NCI-H1105 treated with DMSO at 0.1 percent for 48 hours (cell line): Measurements from ENCODE around the gene EMSY.
A peak's percentile ranks its signal among the peaks of the same experiment; 100 is the strongest.

Experiments used
- DNase-seq: peaks from one replicate; lab custom pipeline; 2025; lab: John Stamatoyannopoulos, UW

EMSY gene

DNA sequence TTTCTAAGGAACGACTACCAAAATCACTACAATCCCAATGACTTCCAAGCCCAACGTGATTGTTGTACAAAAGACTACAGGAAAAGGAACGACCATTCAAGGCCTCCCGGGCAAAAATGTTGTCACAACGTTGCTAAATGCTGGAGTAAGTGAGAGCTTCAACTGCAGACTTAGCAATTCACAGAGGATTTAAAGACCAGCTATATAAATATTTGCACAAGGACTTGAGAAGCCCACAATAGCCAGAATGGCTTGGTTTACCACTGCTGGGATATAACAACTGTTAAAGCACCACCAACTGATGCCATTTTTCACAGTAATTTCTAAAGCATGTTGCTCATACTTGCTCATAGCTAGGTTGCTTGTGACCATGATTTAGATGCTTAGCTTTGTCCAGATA is 78.3 kb downstream of the EMSY start:
- peak; percentile 18 for DNase-seq

DNA sequence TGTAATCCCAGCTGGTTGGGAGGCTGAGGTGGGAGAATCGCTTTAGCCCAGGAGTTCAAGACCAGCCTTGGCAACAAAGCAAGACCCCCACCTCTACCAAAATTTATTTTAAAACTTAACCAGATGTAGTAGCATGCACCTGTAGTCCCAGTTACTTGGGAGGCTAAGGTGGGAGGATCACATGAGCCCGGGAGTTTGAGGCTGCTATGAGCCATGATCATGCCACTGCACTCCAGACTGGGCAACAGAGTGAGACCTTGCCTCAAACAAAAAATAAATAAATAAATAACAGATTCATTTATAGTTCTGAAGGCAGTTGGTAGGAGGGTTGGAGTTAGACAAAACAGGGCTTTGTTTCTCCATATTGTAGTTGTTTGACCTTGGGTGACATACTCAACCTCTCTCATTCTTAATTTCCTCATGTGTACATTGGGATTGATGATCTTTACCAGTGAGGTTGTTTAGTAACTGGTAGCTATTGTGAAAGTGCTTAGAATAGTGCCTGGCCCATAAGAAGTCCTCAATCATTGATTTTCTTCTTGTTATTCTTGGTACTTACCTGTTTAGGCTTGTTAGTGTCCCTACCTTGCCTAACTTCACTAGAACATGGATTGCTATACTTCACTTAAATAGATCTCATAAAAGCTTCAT is 79.1 kb downstream of the EMSY start:
- DNase-seq, result no peak

DNA sequence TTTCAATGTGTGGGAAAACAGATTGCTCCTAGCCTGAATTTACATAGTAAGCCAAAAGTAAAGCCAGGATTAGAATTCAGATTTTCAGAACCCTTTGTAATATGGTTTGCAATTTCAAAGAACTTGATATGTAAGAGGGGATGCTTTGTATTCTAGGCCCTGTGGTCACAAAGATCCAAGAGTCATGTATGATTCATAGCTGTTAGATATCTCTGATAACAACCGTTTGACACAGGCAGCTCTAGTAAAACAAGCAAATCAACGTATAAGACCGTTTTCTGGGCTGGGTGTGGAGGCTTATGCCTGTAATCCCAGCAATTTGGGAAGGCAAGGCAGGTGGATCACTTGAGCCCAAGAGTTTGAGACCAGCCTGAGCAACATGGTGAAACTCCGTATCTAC is 79.6 kb downstream of the EMSY start:
- DNase-seq, result no peak

DNA sequence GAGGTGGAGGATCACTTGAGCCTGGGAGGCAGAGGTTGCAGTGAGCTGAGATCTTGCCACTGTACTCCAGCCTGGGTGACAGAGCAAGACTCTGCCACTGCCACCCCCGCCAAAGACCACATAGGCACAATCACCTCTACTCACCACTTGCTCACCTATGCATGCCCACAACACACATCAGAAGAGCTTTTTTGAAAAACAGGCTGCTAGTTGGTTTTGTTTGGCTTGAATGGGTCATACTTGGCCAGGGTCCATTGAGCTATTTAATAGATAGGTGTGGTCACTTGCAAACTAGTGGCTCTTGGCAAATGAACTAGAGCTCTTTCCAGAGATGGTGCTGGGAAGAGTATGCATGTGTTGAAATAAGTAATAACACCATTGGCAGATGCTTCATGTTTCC is 80.1 kb downstream of the EMSY start:
- DNase-seq, result peak; percentile 14

DNA sequence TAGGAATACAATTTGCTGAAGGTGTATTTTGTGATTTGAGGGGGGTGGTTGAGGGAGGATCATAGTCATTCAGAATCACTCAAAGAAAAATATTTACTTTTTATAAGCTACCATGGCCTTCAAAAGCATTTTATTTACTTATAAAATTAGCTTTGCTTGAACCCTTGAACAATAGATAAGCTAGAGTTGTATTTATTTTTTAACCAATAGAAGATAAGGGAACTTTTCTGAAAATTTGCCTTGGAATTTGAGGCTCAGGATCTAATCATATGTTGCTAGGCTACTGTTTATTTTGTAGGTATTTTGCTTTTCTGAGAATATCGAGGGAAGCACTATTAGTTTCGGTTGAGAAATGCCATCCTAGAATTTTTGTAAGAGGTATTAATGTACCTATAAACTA is 82.1 kb downstream of the EMSY start:
- DNase-seq, result no peak

DNA sequence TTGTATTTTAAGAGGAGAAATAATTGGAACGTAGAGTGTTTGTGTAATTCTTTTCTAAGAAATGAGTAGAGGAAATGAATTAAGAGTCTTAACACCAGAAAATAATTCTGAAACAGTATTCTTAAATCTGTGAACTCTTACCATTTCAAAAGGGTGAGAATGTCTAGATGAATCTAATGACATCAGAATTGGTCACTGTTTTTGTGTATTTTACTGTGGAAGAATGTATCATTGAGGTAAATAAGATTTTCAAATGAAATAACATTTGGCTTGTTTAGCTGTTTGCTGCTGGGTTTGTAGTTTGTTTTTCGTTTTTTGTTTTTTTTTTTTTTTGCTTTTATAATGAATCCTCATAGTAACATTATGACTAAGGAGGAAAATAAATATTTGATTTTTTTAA is 97.6 kb downstream of the EMSY start:
- DNase-seq, result no peak

DNA sequence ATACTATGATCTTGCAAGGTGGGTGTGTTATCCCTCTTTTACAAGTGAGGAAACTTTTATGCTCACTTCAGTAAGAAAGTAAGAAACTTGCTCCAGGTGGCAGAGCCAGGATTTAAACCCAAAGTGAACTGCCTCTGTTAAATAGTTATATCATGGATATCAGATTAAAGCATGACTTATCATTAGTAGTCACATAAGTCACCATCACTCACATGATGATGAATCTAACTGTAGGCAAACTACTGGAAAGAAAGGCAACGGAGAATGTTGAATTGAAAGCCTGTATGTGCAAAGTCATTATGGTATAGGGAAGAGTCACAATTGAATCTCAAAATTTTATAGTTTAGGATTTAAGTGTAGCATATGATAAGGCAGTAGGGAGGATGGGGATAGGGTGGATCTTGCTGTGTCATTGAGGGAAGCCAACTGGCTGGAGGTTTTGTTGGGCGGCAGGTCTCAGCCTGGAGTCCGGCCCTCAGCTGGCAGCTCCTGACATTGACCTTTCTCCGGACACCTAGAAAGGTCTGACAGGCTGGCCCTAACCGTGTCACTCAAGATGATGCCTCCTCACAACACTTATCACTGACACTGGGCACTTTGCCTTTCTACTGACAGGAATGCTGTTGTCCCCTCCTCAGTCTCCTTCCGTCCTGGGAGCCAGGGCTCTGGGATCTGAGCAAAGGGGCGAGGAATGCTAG is 98.3 kb downstream of the EMSY start:
- no peak for DNase-seq

DNA sequence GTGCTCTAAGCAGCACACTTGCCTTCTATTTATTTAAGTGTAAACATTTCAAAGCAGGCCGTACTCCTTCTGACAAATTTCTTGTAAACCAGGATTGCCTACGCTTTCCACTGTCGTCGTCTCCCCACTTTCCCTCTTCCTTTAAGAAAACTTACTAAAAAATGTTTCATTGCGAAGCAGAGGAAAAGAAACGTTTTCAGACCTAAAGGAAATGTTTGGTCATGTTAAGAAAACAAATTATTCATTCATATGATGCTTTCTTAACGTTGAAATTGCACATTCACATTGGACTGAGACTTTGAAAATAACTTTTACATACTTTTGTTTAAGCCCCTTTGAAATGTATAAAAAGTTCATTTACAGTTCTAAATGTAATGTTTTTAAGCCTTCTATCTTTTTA is 106.0 kb downstream of the EMSY start:
- no peak for DNase-seq

DNA sequence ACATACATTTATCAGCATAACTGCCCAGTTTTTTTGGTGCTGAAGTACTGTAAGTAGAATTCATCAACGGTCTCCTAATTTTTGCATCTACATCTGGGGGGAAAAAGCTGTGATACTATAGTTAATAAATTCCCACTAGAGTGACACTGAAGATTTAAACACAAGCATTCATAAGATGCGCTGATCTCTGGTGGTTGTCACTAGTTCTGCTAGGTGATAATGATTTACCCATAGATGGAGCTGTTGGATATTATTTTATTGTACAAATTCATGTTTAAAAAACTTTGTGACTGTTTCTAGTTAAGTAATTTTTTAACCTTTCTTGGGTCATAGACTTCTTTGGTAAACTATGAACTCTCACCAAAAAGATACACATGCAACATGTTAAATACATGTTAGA is 106.6 kb downstream of the EMSY start:
- no peak for DNase-seq

DNA sequence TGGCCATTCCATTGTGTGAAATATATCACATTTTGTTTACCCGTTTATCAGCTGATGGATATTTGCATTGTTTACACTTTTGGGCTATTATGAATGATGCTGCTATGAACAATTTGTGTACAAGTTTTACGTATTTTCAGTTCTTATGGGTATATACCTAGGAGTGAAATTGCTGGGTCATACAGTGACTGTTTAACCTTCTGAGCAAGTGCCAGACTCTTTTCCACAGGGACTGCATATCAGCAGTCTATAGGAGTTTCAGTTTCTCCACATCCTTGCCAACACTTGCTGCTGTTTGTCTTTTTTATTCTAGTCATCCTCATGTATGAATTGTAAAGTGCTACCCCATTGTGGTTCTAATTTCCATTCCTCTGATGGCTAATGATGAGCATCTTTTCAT is 108.2 kb downstream of the EMSY start:
- DNase-seq, result no peak

DNA sequence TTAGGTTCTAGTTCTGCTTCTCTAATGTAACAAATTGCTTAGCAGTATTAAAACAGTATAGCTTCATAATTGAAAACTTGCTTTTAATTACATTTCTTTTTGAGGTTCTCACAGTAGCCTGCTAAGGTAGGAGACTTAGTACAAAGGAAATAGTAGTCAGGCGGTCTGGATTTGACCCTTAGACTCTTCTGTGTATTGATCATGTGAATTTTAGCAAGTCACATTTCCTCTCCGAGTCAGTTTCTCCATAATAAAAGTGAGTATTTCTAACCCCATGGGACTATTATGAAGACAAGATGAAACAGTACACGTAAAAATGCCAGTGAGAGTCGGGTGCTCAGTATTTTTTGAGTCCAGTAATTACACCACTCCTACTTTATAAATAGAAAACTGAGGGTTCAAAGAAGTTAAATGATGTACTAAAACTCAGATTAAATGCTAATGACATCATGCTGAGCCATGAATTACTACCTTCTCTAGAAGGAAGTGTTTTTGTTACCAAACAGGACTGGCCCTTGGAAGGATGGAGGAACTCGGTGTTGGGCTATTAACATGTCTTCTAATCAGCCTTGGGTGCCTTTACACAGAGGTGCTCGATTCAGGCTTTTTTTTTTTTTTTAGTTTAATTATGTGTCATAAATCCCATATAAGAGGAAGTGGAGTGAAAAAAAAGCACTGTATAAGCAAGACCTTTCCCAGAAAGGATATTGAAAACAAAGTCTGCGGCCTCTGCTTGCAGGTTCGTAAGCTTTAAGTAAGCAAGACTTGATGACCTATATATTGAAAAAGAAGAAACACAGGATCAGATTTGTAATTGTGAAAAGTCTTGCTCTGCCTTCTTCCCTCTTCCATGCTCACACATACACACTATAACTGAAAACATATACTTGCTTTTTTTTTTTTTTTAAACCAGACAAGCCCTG is 109.0 kb downstream of the EMSY start:
- no peak for DNase-seq

DNA sequence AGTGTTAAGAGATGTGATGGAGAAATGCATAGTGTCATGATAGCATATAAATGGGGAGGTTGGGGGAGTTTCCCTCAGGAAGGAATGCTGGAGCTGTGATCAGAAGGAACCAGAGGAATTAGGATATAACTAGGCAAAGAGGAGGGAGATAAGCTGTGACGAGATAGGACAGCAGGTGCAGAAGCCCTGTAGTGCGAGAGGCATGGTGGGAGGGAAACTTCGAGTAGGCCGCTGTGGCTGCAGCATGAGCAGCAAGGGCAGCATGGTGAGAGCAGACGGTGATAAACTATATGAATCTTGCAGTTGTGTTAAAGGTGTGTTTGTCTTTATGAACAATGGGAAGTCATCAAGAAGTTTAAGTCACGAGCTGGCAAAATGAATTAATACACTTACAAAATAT is 109.9 kb downstream of the EMSY start:
- DNase-seq, result no peak

DNA sequence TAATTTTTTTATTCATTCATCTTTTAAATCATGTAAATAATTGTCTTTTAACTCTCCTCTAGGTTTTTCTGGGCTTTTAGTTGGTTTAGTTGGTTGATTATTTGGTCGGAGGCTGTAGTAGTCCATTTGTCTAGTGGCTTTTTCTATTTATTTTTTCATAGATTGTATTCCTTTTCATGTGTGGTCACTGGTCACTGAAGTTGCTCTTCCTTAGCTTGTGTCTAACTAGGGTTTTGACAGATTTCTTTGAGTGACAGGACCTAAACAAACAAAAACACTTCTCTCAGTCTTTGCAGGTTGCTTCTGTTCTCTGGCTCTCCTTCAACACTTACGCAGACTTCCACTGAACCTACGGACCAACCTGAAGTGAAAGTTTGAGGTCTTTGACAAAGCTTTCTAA is 112.6 kb downstream of the EMSY start:
- DNase-seq, result no peak

DNA sequence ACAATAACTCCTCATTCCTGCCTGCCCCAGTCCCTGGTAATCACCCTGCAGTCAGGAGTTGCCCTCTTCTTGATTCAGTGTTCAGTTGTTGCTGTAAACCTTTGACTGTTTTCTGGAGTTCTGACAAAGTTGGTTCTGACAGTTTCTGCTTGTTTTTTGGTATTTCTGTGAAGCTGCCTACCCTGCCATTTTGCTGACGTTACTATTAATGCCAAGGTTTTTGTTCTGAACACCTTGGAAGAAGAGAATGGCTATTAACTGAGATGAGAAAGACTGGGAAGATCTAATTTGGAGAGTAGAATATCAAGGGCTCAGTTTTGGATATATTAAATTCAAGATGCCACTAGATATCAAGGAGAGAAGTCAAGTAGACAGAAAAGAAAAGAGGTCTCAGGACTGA is 113.7 kb downstream of the EMSY start:
- no peak for DNase-seq

DNA sequence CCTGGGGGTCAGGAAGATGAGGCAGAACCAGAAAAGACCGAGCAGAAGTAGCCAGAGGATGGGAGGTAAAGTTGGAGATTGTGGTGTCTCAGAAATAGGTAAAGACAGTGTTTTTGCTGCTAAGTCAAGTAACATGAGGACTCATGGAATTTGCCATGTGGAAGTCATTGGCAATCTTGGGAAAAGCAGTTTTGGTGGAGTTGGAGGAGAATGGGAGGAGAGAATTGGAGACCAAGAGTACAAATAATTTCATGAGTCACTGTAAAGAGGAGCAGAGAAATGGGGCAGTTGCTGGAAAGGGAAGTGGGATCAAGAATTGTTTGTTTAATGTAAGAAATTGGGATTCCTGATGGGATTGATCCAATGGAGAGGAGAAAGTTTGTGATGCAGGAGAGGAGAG is 114.1 kb downstream of the EMSY start:
- DNase-seq, result no peak

DNA sequence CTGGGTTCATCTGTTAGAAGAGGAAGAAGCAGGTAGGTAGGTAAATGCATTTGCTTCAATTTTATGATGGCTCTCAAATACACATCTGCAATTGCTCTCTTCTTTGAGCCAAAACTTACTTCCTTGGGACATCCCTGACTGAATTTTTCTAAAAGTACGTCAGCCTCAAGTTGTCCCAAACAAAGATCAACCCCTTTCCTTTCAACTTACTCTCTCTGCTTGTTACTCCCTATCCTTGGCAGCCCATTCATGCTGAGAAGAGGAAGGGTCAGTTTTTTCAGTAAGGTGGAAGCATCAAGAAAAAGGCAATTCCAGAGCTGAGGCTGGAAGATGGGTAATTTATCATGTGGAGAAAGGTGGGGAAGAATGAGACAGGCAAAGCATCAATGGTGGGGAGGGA is 114.5 kb downstream of the EMSY start:
- no peak for DNase-seq

DNA sequence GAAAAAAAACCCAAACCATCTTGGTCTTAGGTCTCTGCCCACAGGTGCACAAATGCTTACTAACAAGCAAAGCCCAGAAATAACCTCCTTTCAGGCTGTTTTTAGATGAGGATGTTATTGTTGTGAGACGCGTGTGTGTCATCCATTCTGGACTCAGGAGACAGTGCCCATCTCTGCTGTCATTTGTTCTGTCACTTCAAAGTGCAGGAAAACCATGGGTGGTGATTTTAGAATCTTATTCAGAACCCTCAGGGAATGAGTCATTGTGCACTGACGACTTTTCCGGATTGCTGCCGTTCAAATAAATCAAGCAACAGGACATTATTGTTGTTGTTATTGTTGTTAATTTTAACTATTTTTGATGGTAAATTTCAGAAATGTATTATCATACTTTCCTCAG is 115.4 kb downstream of the EMSY start:
- no peak for DNase-seq

DNA sequence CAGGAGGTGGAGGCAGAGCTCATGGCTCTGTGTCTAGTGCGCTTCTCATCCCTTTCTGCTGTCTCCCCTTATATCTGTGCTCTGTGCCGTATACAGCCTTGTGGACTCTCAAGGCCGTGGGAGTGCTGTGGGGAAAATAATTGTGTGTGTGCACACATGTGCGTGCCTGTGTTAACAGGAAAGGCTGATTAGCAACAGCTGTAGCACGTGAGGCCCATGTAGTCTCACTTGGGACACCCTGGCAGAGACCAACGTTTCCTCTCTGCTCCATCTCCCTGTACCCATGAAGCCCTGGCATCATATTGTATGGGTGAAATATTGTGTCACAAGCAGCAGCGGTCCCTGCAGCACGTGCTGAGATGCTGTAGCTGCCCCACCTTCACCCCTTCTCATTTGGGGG is 116.4 kb downstream of the EMSY start:
- DNase-seq, result no peak

DNA sequence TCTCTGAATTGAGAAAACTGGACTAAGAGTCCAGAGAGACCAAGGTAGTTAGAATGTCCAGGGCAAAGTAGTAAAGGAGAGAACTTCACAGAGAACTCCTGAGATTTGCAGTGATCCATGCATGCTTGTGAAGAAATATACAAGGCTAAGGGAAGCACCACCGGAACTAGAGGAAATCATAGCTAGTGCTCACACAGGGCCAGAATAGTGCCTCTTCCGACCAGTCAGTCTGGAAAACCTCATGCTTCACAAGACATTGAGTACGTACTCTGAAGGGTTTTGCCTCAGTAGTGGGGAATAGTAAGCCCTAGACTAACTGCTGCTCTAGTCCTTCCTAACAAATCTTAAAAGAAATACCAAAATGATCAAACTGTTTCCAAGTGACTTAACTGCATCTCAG is 117.7 kb downstream of the EMSY start:
- no peak for DNase-seq

DNA sequence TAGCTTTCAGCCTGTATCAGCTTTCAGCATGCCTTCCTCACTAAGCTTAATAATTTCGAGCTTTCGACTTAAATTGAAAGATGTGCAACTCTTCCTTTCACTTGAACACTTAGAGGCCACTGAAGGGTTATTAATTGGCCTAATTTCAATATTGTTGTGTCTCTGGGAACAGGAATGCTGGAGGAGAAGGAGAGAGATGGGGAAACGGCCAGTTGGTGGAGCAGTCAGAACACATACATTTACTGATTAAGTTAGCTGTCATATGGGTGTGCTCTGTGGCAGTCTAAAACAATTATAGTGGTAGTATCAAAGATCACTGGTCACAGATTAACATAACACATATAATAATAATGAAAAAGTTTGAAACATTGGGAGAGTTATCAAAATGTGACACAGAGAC is 119.5 kb downstream of the EMSY start:
- DNase-seq, result no peak

DNA sequence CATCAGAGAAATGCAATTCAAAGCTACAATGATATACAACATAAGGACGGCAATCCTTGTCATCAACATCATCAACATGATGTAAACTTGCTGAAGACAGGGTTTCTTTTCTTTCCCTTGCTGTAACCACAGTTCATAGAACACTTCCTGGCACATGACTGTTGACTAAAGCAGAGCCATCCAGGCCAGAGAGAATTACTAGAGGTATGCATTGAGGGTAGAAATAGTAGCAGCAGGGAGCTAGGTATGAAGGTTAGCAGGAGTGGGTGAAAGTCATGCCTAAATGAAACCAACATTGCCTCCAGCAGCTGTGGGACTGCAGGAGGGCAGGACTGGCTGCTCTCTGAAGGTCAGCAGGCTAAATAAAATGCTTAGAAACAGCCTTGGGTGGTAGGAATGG is 122.0 kb downstream of the EMSY start:
- DNase-seq, result no peak

DNA sequence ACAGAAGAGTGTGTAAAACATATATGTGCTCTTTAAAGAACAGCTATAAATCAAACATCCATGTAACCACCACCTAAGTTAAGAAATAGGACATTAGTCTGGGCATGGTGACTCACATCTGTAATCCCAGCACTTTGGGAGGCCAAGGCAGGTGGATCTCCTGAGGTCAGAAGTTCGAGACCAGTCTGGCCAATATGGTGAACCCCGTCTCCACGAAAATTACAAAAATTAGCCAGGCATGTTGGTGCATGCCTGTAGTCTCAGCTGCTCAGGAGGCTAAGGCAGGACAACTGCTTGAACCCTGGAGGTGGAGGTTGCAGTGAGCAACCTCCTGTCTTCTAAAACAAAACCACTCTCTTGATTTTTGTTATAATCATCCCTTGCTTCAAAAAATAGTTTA is 122.4 kb downstream of the EMSY start:
- DNase-seq, result no peak

DNA sequence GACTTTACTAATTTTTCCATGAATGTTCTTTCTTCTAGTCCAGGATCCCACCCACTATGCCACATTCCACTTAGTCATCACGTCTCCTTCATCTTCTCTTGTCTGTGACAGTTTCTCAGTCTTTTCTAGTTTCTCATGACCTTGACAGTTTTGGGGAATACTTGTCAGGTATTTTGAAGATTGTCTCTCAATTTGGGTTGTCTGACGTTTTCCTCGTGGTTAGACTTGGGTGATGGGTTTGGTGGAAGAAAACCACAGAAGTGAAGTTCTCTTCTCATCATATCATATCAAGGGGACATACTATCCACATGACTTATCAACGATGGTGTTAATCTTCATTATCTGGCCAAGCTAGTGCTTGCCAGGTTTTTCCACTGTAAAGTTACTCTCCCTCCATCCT is 123.3 kb downstream of the EMSY start:
- DNase-seq, result no peak
